Chondrocyte (in vitro differentiated cells): ENCODE results near the gene UVRAG. TPM values are rescaled to one million over a fixed set of nuclear protein-coding genes. Genes with fewer than 3 reads are reported as not detected.

Experiments
- DNase-seq: peaks from one replicate; pipeline ENCODE4 v3.0.0; 2021; ENCODE audit warnings: mixed read lengths, low spot score
- H3K27ac Mint-ChIP-seq: one replicate; pipeline ENCODE4 v1.8.0; 2021; ENCODE audit warnings: mild to moderate bottlenecking, moderate library complexity, mixed read lengths; ENCODE audit not compliant: unreplicated experiment
- H3K27me3 Mint-ChIP-seq: 2 replicates; pipeline ENCODE4 v1.8.0; 2021; ENCODE audit warnings: low read depth, mixed read lengths
- H3K36me3 Mint-ChIP-seq: 2 replicates; pipeline ENCODE4 v1.8.0; 2021; ENCODE audit warnings: low read depth, mixed read lengths
- H3K4me1 Mint-ChIP-seq: 2 replicates; pipeline ENCODE4 v1.8.0; 2021; ENCODE audit warnings: low read depth, mild to moderate bottlenecking, mixed read lengths
- H3K4me3 Mint-ChIP-seq: one replicate; pipeline ENCODE4 v1.8.0; 2021; ENCODE audit warnings: mild to moderate bottlenecking, moderate library complexity, mixed read lengths; ENCODE audit not compliant: unreplicated experiment
- H3K9me3 Mint-ChIP-seq: 2 replicates; pipeline ENCODE4 v1.8.0; 2021; ENCODE audit warnings: low read depth, mixed read lengths
- total RNA-seq: library from RNA; stranded (reverse); gene quantifications from 3 replicates; pipeline ENCODE4 v1.2.1, GENCODE V29; 2021
- TF ChIP-seq, protein P1 (sequence below): fragments of 200-600 bp; sonication (generic); IDR thresholded peaks from 2 replicates; pipeline ENCODE4 v1.5.0; 2021; ENCODE audit warnings: antibody characterized with exemption, mild to moderate bottlenecking, moderate library complexity

Gene UVRAG
- total RNA-seq, 1 donor from 2014 or later = 16.9 TPM

DNA sequence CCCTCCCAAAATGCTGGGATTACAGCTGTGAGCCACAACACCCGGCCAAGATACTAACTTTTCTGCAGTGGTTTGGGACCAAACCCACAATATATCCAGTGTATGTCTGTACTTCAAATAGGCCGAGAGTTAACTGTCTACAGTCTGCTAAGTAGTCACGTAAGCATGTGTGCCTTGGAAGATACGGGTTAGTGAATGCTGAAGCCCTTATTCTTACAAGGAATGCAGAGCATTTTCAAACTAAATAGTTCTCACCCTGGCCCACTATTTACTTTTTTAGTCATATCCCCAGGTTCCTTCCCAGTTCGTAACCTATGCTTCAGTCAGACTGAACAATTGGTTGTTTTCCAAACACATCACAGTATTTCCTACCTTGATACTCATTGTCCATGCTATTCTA is 215.3 kb downstream of the UVRAG start:
- Mint-ChIP-seq H3K27ac (peak overlapping the region; percentile 70), H3K36me3 (peaks cover 2% of the 10 kb centered on the region), H3K27me3 (no peaks in the 10 kb centered on the region), H3K4me1 (peaks cover 66% of the 10 kb centered on the region), H3K9me3 (no peaks in the 10 kb centered on the region), H3K4me3 (no peak overlapping the region)
- no peak for DNase-seq
- TF ChIP-seq, protein P1, sequence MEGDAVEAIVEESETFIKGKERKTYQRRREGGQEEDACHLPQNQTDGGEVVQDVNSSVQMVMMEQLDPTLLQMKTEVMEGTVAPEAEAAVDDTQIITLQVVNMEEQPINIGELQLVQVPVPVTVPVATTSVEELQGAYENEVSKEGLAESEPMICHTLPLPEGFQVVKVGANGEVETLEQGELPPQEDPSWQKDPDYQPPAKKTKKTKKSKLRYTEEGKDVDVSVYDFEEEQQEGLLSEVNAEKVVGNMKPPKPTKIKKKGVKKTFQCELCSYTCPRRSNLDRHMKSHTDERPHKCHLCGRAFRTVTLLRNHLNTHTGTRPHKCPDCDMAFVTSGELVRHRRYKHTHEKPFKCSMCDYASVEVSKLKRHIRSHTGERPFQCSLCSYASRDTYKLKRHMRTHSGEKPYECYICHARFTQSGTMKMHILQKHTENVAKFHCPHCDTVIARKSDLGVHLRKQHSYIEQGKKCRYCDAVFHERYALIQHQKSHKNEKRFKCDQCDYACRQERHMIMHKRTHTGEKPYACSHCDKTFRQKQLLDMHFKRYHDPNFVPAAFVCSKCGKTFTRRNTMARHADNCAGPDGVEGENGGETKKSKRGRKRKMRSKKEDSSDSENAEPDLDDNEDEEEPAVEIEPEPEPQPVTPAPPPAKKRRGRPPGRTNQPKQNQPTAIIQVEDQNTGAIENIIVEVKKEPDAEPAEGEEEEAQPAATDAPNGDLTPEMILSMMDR = no peak

DNA sequence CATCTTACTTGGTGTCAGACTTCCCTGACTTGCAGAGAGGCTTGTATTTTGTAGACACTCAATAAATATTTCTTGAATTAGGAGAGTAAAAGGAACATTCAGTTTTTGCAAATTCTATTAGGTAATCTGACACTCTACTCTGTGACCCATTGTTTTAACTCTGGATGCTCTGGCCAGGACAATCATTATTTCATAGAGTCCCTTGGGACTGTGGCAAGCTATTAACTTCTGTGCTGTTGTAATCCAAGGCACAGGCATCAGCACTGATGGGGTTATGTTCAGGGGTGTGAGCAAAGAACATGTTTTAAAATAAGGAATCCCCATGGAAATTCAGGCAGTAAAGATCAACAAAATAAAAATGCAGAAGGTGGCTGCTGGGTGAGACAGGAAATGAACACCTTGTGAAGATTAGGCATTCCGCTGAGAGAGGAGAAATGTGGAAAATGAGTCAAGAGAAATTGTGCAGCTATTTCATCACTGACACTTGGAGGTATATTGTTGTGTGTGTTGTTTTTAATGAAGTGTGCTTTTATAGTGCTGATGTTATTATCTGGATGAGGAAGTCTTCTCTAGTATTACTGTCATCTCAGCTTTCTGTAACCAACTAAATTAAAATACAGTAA is 216.1 kb downstream of the UVRAG start:
- H3K27me3 Mint-ChIP-seq = no peaks in the 10 kb centered on the region
- no peak overlapping the region for H3K4me3 Mint-ChIP-seq
- peak overlapping the region; percentile 70 for H3K27ac Mint-ChIP-seq
- H3K4me1 Mint-ChIP-seq = peaks cover 63% of the 10 kb centered on the region
- TF ChIP-seq, protein P1 = no peak
- no peak for DNase-seq
- H3K36me3 Mint-ChIP-seq = peaks cover 2% of the 10 kb centered on the region
- no peaks in the 10 kb centered on the region for H3K9me3 Mint-ChIP-seq

DNA sequence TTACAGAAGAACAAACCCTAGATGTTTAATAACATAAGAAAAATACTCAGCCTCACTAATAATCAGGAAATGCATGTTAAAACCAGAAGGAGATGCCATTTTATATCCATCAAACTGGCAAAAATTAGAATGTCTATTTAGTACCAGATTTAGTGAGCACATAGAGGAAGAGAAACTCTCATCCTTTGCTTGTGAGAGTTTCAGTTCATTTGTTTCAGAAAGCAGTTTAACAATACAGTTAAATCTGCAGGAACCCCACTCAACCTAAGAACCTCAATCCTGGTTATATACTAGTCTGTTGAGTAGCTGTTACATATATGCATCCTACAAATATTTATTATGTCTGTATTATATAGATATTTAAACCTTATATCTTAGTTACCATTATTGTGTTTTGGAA is 218.7 kb downstream of the UVRAG start:
- Mint-ChIP-seq H3K9me3 (no peaks in the 10 kb centered on the region), H3K27me3 (no peaks in the 10 kb centered on the region), H3K4me1 (peaks cover 58% of the 10 kb centered on the region), H3K4me3 (no peak overlapping the region), H3K36me3 (peaks cover 2% of the 10 kb centered on the region), H3K27ac (no peak overlapping the region)
- no peak for DNase-seq
- TF ChIP-seq, protein P1 = no peak

DNA sequence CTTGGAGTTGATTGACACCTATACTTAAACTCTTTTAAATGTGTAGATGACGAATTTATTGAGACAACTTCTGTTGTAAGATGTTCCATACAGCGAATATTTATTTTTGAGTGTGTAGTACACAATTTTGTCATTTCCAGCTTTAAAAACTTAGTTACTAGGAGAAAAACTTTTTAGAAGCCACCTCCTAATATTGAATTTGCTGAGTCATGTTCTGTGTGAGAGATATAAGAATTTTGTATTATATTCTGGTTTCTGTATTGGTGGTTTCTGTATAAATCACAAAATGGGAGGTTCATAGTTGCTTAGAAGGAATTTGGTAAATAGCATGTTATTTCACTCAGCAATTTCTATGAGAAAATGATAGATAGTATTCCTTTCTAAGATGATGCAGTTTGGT is 220.0 kb downstream of the UVRAG start:
- TF ChIP-seq, protein P1 = no peak
- Mint-ChIP-seq H3K4me3 (no peak overlapping the region), H3K9me3 (no peaks in the 10 kb centered on the region), H3K27ac (no peak overlapping the region), H3K36me3 (no peaks in the 10 kb centered on the region), H3K27me3 (no peaks in the 10 kb centered on the region), H3K4me1 (peaks cover 54% of the 10 kb centered on the region)
- DNase-seq = no peak

DNA sequence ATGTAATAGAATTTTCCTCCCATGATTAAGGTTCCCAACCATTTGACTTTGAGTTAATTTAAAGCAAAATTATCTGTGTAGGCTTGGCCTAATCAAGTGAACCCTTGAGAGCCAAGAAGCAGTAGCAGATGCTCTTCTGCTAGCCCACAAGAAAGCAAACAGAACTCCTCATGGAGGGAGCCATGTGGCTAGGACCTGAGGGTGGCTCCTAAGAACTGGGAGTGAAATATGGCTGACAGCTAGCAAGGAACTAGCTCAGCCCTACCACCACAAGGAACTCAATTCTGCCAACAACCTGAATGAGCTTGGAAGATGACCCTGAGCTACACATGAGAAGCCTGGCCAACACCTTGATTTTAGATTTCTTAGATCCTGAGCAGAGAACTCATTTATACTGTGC is 223.6 kb downstream of the UVRAG start:
- Mint-ChIP-seq H3K36me3 (peaks cover 5% of the 10 kb centered on the region), H3K4me1 (peaks cover 36% of the 10 kb centered on the region), H3K4me3 (no peak overlapping the region), H3K27me3 (no peaks in the 10 kb centered on the region), H3K9me3 (no peaks in the 10 kb centered on the region), H3K27ac (no peak overlapping the region)
- TF ChIP-seq, protein P1 = no peak
- no peak for DNase-seq
